SU-DHL-6 (cell line): ENCODE measurements around the gene DIAPH1.

Experiments
- H2AFZ ChIP-seq: fragments of 200-600 bp; sonication (generic); 2 replicates; pipeline ENCODE4 v1.6.1; 2014; ENCODE audit warnings: low read depth, mild to moderate bottlenecking, moderate library complexity, mixed read lengths, antibody characterized with exemption, low read length; ENCODE audit not compliant: severe bottlenecking
- H3F3A ChIP-seq: fragments of 200-600 bp; shearing (Covaris generic); 2 replicates; pipeline ENCODE4 v1.6.0; 2016; ENCODE audit warnings: antibody characterized with exemption, mild to moderate bottlenecking; ENCODE audit not compliant: insufficient read depth
- H3K27ac ChIP-seq: fragments of 200-600 bp; sonication (generic); 2 replicates; pipeline ENCODE4 v1.5.1; 2016; ENCODE audit warnings: low read depth, mild to moderate bottlenecking, low read length, moderate library complexity, mixed read lengths
- H3K27me3 ChIP-seq: fragments of 200-600 bp; sonication (generic), shearing (Covaris generic); 2 replicates; pipeline ENCODE4 v1.6.0; 2014; ENCODE audit warnings: mild to moderate bottlenecking, low read length
- H3K36me3 ChIP-seq: fragments of 200-600 bp; sonication (generic); 2 replicates; pipeline ENCODE4 v1.6.1; 2014; ENCODE audit warnings: mild to moderate bottlenecking, low read length, mixed read lengths
- H3K4me2 ChIP-seq: fragments of 300-600, 200-600 bp; shearing (Covaris generic), sonication (generic); 2 replicates; pipeline ENCODE4 v1.6.0; 2014; ENCODE audit warnings: low read length, low read depth, mild to moderate bottlenecking; ENCODE audit not compliant: poor library complexity, severe bottlenecking
- H3K4me3 ChIP-seq: fragments of 200-600 bp; sonication (generic); 2 replicates; pipeline ENCODE4 v1.5.1; 2014; ENCODE audit warnings: antibody characterized with exemption, low read length, mild to moderate bottlenecking, mixed read lengths; ENCODE audit not compliant: insufficient read depth, poor library complexity, severe bottlenecking
- H3K79me2 ChIP-seq: fragments of 200-600 bp; sonication (generic); 2 replicates; pipeline ENCODE4 v1.6.1; 2014; ENCODE audit warnings: mild to moderate bottlenecking, low read length, moderate library complexity; ENCODE audit not compliant: insufficient read depth
- H3K9ac ChIP-seq: fragments of 200-600 bp; sonication (generic); 2 replicates; pipeline ENCODE4 v1.7.0; 2014; ENCODE audit warnings: mild to moderate bottlenecking, low read length
- H3K9me2 ChIP-seq: fragments of 200-600 bp; sonication (generic); replicated peaks from 2 replicates; pipeline ENCODE4 v1.6.1; 2014; ENCODE audit warnings: low read length; ENCODE audit not compliant: insufficient read depth
- H3K9me3 ChIP-seq: fragments of 200-600 bp; sonication (generic); 2 replicates; pipeline ENCODE4 v1.6.1; 2014; ENCODE audit warnings: low read length, mixed read lengths; ENCODE audit not compliant: insufficient read depth
- H4K20me1 ChIP-seq: fragments of 200-600 bp; sonication (generic); 2 replicates; pipeline ENCODE4 v1.6.1; 2014; ENCODE audit warnings: low read depth, mild to moderate bottlenecking, antibody characterized with exemption, low read length, moderate library complexity, mixed read lengths
- CTCF ChIP-seq: fragments of 200-600 bp; sonication (generic); IDR thresholded peaks from one replicate; pipeline ENCODE4 v1.5.1; 2017; ENCODE audit warnings: antibody characterized with exemption, mild to moderate bottlenecking, low read length, moderate library complexity; ENCODE audit not compliant: insufficient read depth, poor library complexity, severe bottlenecking
- EZH2phosphoT487 ChIP-seq: fragments of 200-600 bp; sonication (generic), shearing (Covaris generic); conservative IDR thresholded peaks from 2 replicates; pipeline ENCODE4 v1.6.1; 2018; ENCODE audit warnings: mild to moderate bottlenecking, antibody characterized with exemption, low read length, moderate library complexity, mixed read lengths

The DIAPH1 gene

DNA sequence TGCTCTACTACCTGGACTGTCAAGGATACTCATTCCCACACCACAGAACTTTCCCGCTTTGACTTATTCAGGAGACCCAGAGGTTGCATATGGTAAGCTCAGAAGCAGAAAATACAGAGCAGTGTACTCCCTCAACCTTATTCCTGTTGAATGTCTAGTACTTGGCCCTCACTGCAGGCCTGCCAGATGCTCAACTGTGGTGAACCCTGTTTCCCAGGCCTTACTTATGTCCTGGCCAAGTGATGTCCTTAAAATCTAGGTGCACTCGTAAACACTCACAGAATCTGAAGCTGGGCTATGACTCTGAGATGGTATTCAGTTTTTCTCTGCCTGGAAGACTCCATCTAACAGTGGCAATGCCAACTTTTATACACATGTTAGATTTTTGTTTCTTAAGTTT, 21.0 kb downstream of the DIAPH1 start:
- H3K27me3 ChIP-seq: no peaks in the 10 kb centered on the region
- TF ChIP-seq CTCF (no peak), EZH2phosphoT487 (no peak)
- H3K4me2 ChIP-seq: no peak overlapping the region

GRCh38 chr5:141597394-141597793, 21.4 kb downstream of the DIAPH1 start:
- Histone ChIP-seq H2AFZ (no peak overlapping the region), H3F3A (peaks cover 16% of the 10 kb centered on the region), H3K27ac (no peak overlapping the region), H3K9ac (no peak overlapping the region), H3K9me3 (no peaks in the 10 kb centered on the region), H3K9me2 (no peaks in the 10 kb centered on the region), H3K4me3 (no peak overlapping the region), H4K20me1 (peaks cover 6% of the 10 kb centered on the region; the same call in 1 of the 2 replicates), H3K27me3 (no peaks in the 10 kb centered on the region), H3K4me2 (no peak overlapping the region), H3K36me3 (no peaks in the 10 kb centered on the region), H3K79me2 (peaks cover 68% of the 10 kb centered on the region)
- no peak for TF ChIP-seq CTCF
- no peak for TF ChIP-seq EZH2phosphoT487

More for the DNA sequence above, 21.0 kb downstream of the DIAPH1 start:
- Histone ChIP-seq H4K20me1 (peaks cover 10% of the 10 kb centered on the region; the same call in 1 of the 2 replicates), H2AFZ (no peak overlapping the region), H3K9me2 (no peaks in the 10 kb centered on the region), H3K9ac (no peak overlapping the region), H3F3A (peaks cover 11% of the 10 kb centered on the region), H3K9me3 (no peaks in the 10 kb centered on the region), H3K36me3 (no peaks in the 10 kb centered on the region), H3K27ac (no peak overlapping the region), H3K4me3 (no peak overlapping the region), H3K79me2 (peaks cover 69% of the 10 kb centered on the region)

GRCh38 chr5:141596867-141597266, 21.9 kb downstream of the DIAPH1 start:
- TF ChIP-seq CTCF: no peak
- no peak for TF ChIP-seq EZH2phosphoT487
- Histone ChIP-seq H2AFZ (no peak overlapping the region), H3K4me2 (no peak overlapping the region), H3F3A (peaks cover 19% of the 10 kb centered on the region), H3K9ac (no peak overlapping the region), H4K20me1 (peaks cover 5% of the 10 kb centered on the region; the same call in 1 of the 2 replicates), H3K9me2 (no peaks in the 10 kb centered on the region), H3K9me3 (no peaks in the 10 kb centered on the region), H3K27ac (no peak overlapping the region), H3K27me3 (no peaks in the 10 kb centered on the region), H3K36me3 (no peaks in the 10 kb centered on the region), H3K4me3 (no peak overlapping the region), H3K79me2 (peaks cover 66% of the 10 kb centered on the region)

DNA sequence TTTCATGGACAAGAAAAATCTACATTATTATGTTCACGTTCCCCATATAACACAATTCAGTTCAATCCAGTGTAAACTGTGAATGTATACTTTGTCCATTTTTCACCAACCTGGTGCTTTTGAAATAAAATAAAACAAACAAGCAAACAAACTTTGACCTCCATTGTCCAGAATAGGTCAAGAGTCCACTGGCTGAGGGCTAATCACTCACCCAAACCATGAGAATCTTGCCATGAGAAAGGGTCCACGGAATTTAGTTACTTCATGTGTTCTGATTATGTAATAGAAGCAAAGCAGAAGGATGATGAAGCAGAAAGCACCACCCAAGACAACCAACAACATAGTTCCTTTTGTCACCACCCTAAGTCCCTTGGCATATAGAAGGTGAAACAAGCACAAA, 28.7 kb downstream of the DIAPH1 start:
- Histone ChIP-seq H4K20me1 (no peaks in the 10 kb centered on the region), H3K36me3 (peaks cover 4% of the 10 kb centered on the region; the same call in 1 of the 2 replicates), H3K4me3 (no peak overlapping the region), H3K9me3 (no peaks in the 10 kb centered on the region), H3K27ac (no peak overlapping the region), H3F3A (peaks cover 11% of the 10 kb centered on the region), H3K4me2 (no peak overlapping the region), H3K79me2 (peaks cover 55% of the 10 kb centered on the region), H3K9ac (no peak overlapping the region), H3K27me3 (no peaks in the 10 kb centered on the region), H2AFZ (no peak overlapping the region), H3K9me2 (no peaks in the 10 kb centered on the region)
- TF ChIP-seq CTCF: no peak
- no peak for TF ChIP-seq EZH2phosphoT487
